Tongue (tissue), 2 donors: ENCODE results near the gene PPM1A. TPM values are rescaled to one million over a fixed set of nuclear protein-coding genes. Genes with fewer than 3 reads are reported as not detected.

Experiments
- DNase-seq: peaks from one replicate; pipeline ENCODE4 v3.0.0-alpha.2; 2015
- total RNA-seq: library from RNA; depleted of rRNA; stranded (reverse); fragments of >200 nt; gene quantifications from one replicate; pipeline ENCODE4 v1.2.3, GENCODE V29; 2014

PPM1A gene
- 65.3 TPM for total RNA-seq

DNA sequence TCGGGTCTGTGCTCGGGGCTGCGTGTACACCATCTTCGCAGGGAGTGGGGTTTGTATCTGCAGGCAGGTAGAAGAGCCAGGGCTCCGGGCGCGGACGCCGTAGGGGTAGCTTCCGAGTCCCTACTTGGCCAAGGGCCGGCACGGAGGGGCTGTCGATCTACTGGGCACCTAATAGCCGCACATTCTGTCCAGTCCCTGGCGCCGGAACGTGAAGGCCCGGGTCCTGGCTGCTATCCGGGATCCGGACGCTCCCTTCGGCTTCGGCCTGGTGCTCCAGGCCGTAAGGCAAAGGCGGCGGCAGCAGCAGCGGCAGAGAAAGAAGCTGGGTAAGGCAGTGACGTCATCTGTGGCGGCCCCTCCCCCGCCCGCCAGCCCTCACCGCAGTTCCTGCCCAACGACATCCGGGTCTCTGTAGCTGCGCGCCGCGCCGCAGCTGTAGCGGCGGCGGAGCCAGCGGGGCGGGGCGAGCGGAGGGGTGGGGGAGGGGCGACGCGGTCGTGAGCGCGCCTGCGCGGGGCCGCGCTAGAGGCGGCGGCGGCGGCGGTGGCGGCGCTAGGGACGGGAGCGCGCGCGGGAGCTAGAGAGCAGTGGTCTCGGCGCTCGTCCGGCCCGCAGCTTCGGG lies at the start of gene PPM1A:
PPM1A (plus strand) TSS at position 525 of the 622 bp plus-strand sequence. CDS start 33,483 bp downstream, outside the sequence.
- DNase-seq: peak; percentile 98

GRCh38 chr14:60199321-60199720 lies 49.7 kb upstream of the PPM1A start:
- DNase-seq: no peak

- DNase-seq: no peak
Measured at GRCh38 chr14:60204104-60204842, 44.7 kb upstream of the PPM1A start.

- DNase-seq: peak; percentile 9
Measured at GRCh38 chr14:60204843-60205774, 43.9 kb upstream of the PPM1A start.

DNA sequence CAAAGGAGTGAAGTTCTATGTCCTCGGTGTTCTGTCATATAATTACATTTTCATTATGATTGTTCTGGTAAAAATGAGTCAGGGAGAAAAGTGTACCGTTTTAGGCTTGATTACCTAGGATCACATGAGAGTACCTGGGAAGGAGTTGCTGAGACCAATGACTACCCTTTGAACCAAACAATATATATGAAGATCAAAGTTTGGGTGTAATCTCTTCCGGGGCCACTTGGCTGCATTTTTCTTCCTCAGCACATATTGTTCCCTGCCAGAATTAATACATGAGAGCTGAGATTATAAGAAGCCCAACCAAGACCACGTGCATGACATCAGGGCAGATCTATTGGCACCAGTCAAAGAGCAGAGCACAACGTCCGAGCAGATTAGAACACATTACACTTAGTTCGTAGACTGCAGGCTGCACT lies 42.8 kb upstream of the PPM1A start:
- no peak for DNase-seq

- no peak for DNase-seq
Measured at GRCh38 chr14:60206837-60207533, 42.0 kb upstream of the PPM1A start.

DNA sequence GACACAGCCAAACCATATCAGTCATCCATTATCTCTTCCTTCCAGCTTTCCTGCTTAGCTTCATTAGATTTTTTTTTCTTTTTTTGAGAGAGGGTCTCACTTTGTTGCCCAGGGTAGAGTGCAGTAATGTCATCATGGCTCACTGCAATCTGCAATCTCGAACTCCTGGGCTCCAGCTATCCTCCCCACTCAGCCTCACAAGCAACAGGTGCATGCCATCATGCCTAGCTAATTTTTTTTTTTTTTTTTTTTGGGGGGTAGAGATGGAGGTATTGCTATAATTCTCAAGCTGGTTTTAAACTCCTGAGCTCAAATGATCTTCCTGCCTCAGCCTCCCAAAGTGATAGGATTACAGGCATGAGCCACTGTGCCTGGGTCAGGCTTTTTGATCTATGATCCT lies 38.3 kb upstream of the PPM1A start:
- DNase-seq: no peak

- DNase-seq: no peak
Measured at GRCh38 chr14:60211153-60211552, 37.9 kb upstream of the PPM1A start.

DNA sequence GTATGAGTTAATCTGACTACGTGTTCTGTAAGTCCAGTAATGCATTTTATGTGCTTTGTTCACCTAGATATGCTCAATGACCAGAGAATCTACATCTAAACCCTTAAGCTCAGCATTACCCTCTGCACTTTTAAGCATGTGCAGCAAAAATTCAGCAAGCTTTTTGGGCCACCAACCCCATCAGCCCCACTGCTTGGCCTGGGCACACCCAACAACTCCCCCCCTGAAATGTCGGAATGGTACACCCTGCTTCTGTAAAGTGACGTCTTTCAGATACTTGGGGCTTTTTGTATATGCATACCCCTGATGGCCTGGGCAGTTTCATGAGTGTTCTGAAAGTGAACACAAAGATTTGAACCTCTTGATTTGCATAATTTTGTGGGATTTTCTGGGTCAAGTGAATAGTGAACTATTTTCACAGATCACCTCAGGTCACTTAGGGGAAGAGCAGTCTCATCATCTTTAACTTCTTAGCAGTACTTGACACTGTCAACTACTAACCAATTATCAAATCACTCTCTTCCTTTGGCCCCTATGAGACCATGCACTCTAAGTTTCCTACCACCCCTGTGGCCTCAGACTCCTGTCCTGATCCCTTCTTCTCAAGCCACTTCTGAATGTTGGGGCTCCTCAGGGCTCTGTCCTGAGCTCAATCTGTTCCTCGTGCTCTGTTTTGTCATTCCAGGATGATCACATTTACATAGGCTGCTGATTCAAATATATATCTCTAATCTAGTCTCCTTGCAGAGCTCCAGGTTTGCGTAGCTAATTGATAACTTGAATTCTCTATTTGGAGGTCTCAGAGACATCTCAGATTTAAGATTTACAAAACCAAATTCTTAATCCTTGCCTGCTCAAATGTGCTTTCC lies 36.3 kb upstream of the PPM1A start:
- no peak for DNase-seq

DNA sequence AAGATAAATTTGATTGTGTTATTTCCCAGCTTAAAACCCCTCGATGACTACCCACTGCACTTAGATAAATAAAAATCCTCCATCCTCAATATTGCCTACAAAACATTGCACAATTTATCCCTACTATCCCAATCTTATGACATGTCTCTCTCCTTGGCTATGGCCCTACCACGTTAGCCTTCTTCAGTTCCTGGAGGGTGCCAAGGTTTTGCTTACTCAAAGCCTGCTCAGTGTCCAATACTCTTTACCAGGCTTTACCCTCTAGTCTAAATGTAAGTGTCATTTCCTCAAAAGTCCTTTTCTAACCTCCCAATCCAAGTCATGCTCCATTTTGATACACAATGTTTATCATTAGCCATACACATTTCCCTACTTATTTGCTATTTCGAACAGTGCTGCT lies 35.0 kb upstream of the PPM1A start:
- no peak for DNase-seq

- DNase-seq: no peak
Measured at GRCh38 chr14:60214415-60215126, 34.5 kb upstream of the PPM1A start.

GRCh38 chr14:60215127-60215444 lies 33.9 kb upstream of the PPM1A start:
- peak; percentile 44 for DNase-seq

- peak; percentile 69 for DNase-seq
Measured at GRCh38 chr14:60215520-60216420, 33.3 kb upstream of the PPM1A start.

- peak; percentile 37 for DNase-seq
Measured at GRCh38 chr14:60217713-60218112, 31.3 kb upstream of the PPM1A start.

DNA sequence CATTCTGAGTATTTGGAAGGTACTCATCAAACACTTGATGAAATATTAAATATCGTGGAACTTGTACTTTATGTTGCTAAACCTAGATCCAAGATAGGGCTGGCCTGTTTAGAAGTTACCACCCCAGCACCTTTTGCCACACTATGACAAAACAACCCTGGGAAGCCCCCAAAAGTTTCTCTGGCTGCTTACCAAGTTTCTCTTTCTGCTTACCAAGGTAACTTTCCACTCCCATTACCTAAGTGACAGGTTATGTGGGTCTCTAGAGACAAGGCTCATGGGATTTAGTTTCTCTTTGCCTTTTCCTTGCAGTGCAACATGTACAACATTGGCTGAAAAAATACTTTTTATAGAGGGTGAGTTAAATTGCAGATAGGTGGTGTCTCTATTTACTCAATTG lies 28.9 kb upstream of the PPM1A start:
- no peak for DNase-seq

- DNase-seq: no peak
Measured at GRCh38 chr14:60220917-60221316, 28.1 kb upstream of the PPM1A start.

DNA sequence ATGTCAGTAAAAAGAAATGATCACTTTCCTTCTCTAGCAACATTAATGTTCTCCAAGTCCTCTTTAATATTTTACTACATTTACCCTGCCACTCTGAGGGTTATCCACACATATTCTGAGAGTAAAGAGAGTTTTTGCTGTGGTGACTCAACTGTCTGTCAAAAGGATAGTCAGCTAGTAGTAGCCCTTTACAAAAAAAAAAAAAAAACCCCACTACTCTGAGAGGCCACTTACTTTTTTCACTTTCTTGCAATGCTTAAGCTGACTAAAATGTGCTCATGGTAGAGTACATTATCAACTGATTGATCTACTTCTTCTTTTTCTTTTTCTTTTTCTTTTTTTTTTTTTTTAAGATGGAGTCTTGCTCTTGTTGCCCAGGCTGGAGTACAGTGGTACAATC lies 27.6 kb upstream of the PPM1A start:
- no peak for DNase-seq

GRCh38 chr14:60222820-60223219 lies 26.2 kb upstream of the PPM1A start:
- peak; percentile 79 for DNase-seq

DNA sequence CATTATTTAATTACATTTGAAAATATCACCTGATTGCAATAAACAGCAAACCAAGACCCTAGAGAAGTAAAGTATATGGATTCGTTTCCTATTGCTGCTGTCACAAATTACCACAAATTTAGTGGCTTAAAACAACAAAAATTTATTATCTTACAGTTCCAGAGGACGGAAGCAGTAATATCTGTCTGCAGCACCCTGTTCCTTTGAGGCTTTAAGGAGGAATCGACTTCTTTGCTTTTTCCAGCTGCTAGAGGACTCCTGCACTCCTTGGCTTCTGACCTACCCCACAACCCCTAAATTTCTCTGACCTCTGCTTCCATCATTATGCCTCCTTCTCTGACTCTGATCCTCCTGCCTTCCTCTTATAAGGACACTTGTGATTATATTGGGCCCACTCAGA lies 23.8 kb upstream of the PPM1A start:
- no peak for DNase-seq

- no peak for DNase-seq
Measured at GRCh38 chr14:60226298-60226697, 22.7 kb upstream of the PPM1A start.
